ENCODE measurements around the gene PLA2G10.
"Not testable (repeated sequence)": the region's sequence is repeated elsewhere in the genome, so short reads cannot be mapped to it uniquely, and the experiment has no call there.

The PLA2G10 gene

DNA sequence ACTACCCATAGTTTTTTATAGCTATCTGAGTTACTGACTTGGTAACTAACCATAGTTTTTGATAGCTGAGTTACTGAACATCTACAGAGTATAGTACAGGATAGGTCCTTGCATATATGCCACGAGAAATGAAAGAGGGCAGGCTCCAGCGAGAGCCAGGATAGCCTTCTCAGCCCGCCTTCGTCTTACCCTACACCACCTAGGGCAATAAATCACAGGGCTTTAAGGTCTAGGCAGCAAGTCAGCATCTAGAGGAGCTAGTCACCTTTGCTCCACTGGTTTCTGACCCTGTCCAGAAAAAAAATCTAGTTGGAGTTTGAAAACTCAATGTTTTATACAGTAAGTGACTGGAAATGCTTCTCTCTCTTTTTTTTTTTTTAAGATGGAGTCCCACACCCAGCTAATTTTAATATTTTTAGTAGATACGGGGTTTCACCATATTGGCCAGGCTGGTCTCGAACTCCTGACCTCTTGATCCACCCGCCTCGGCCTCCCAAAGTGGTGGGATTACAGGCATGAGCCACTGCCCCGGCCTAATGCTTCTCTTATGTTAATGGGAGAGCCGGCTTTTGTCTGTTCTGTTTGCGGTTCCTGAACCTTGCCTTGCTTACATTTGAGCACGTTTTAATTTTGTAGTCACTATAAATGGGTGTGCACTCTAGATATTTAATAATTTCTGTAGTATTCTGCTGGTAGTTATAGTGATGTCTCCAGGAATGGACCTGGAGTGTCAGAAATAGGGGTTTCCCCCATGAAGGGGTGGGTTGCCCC is 58.5 kb downstream of the PLA2G10 start:
- no peak overlapping the region for H3K27ac ChIP-seq (replicated peaks)
- no peak overlapping the region for H3K4me3 ChIP-seq (replicated peaks; ENCODE audit: insufficient read depth, low read length)
- TF ChIP-seq, protein P1, sequence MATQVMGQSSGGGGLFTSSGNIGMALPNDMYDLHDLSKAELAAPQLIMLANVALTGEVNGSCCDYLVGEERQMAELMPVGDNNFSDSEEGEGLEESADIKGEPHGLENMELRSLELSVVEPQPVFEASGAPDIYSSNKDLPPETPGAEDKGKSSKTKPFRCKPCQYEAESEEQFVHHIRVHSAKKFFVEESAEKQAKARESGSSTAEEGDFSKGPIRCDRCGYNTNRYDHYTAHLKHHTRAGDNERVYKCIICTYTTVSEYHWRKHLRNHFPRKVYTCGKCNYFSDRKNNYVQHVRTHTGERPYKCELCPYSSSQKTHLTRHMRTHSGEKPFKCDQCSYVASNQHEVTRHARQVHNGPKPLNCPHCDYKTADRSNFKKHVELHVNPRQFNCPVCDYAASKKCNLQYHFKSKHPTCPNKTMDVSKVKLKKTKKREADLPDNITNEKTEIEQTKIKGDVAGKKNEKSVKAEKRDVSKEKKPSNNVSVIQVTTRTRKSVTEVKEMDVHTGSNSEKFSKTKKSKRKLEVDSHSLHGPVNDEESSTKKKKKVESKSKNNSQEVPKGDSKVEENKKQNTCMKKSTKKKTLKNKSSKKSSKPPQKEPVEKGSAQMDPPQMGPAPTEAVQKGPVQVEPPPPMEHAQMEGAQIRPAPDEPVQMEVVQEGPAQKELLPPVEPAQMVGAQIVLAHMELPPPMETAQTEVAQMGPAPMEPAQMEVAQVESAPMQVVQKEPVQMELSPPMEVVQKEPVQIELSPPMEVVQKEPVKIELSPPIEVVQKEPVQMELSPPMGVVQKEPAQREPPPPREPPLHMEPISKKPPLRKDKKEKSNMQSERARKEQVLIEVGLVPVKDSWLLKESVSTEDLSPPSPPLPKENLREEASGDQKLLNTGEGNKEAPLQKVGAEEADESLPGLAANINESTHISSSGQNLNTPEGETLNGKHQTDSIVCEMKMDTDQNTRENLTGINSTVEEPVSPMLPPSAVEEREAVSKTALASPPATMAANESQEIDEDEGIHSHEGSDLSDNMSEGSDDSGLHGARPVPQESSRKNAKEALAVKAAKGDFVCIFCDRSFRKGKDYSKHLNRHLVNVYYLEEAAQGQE (IDR thresholded peaks at IDR 0.05; ENCODE audit: insufficient replicate concordance, low read depth), result no peak
- TF ChIP-seq SPI1 (IDR thresholded peaks at IDR 0.05; ENCODE audit: borderline replicate concordance, low read depth) (no peak), POLR2AphosphoS5 (IDR thresholded peaks at IDR 0.05; ENCODE audit: low read depth) (no peak), GABPA (IDR thresholded peaks at IDR 0.05; ENCODE audit: low read depth) (no peak)
- TF ChIP-seq, protein P2, sequence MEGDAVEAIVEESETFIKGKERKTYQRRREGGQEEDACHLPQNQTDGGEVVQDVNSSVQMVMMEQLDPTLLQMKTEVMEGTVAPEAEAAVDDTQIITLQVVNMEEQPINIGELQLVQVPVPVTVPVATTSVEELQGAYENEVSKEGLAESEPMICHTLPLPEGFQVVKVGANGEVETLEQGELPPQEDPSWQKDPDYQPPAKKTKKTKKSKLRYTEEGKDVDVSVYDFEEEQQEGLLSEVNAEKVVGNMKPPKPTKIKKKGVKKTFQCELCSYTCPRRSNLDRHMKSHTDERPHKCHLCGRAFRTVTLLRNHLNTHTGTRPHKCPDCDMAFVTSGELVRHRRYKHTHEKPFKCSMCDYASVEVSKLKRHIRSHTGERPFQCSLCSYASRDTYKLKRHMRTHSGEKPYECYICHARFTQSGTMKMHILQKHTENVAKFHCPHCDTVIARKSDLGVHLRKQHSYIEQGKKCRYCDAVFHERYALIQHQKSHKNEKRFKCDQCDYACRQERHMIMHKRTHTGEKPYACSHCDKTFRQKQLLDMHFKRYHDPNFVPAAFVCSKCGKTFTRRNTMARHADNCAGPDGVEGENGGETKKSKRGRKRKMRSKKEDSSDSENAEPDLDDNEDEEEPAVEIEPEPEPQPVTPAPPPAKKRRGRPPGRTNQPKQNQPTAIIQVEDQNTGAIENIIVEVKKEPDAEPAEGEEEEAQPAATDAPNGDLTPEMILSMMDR (IDR thresholded peaks at IDR 0.05; ENCODE audit: insufficient read depth, low read length), result no peak
- no peak for DNase-seq (ENCODE audit: low read depth in 1 of 2, low spot score in 1 of 2)
- no peaks in the 10 kb centered on the region for H3K27me3 ChIP-seq (ENCODE audit: insufficient read depth, poor library complexity, severe bottlenecking)

DNA sequence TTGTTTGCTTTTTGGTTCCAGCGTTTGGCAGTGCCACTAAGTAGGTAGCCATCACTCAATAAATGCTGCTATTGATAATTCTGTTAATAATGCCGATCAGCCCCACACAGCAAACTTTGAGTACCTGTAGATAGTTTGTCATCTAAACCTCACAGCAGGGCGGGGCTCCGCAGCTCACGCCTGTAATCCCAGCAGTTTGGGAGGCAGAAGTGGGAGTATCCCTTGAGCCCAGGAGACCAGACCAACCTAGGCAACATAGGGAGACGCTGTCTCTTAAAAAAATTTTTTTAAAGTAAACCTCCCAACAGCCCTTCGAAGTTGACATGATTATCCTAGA is 59.8 kb downstream of the PLA2G10 start:
- no peak for DNase-seq (ENCODE audit: low read depth in 1 of 2, low spot score in 1 of 2)
- TF ChIP-seq, protein P1 (IDR thresholded peaks at IDR 0.05; ENCODE audit: insufficient replicate concordance, low read depth), result no peak
- Histone ChIP-seq H3K27ac (replicated peaks) (no peak overlapping the region), H3K27me3 (ENCODE audit: insufficient read depth, poor library complexity, severe bottlenecking) (no peaks in the 10 kb centered on the region), H3K4me3 (replicated peaks; ENCODE audit: insufficient read depth, low read length) (peak overlapping the region; percentile 98)

DNA sequence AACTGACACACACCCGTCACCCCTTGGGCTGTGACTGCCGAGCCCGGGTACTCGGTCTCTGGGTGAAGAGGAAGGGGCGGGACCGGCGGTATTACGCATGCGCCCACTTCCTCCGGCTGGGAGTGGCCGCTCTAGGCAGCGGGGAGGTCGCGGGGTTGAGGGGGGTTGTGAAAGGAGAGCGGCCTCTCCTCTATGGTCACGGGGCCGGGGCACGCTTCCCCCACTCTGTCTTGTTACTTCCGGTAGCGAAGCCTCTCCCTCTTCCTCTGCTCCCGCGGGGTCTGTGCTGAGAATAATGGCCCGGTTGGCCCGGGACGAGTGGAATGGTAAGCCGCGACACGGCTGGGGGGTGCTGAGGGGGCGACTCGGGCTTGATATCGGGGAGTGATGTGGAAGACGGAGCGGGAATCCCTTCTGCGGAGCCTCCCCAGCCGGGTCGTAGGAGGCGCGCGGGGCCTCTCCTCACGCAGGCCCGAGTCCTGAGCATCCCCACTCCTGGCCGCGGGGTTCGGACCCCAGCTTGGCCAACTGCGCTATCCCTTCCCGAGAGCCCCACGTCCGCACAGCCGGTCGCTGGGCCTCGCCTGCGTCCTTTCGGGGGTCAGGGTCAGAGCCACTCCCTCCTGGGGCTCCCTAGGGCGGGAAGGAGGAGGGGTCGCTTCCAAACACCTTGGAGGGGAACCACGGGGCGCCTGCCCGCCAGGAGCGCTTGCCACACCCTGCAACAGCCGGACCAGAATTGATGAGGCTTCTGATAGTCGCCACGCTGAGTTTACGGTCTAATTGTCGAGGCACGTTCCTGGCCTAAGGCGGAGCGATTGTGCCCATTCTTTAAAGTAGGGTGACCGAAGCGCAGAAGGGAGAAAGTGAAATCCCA is 61.2 kb downstream of the PLA2G10 start, which contains the start of gene BFAR:
Gene BFAR (plus strand): TSS at position 259 of the 877 bp plus-strand sequence. CDS start 11,396 bp downstream, outside the sequence.
- Histone ChIP-seq H3K27me3 (ENCODE audit: insufficient read depth, poor library complexity, severe bottlenecking) (no peaks in the 10 kb centered on the region), H3K4me3 (replicated peaks; ENCODE audit: insufficient read depth, low read length) (peak within 1 kb of the TSS; percentile 98), H3K27ac (replicated peaks) (peak within 1 kb of the TSS; percentile 82)
- TF ChIP-seq GABPA (IDR thresholded peaks at IDR 0.05; ENCODE audit: low read depth) (peak; percentile 79), SPI1 (IDR thresholded peaks at IDR 0.05; ENCODE audit: borderline replicate concordance, low read depth) (peak; percentile 72; the same call in 1 of the 2 replicates), POLR2AphosphoS5 (IDR thresholded peaks at IDR 0.05; ENCODE audit: low read depth) (peak; percentile 98)
- TF ChIP-seq, protein P2 (IDR thresholded peaks at IDR 0.05; ENCODE audit: insufficient read depth, low read length), result no peak
- TF ChIP-seq, protein P1 (IDR thresholded peaks at IDR 0.05; ENCODE audit: insufficient replicate concordance, low read depth), result peak; percentile 74
- DNase-seq (ENCODE audit: low read depth in 1 of 2, low spot score in 1 of 2), result peak; percentile 95 to 99

DNA sequence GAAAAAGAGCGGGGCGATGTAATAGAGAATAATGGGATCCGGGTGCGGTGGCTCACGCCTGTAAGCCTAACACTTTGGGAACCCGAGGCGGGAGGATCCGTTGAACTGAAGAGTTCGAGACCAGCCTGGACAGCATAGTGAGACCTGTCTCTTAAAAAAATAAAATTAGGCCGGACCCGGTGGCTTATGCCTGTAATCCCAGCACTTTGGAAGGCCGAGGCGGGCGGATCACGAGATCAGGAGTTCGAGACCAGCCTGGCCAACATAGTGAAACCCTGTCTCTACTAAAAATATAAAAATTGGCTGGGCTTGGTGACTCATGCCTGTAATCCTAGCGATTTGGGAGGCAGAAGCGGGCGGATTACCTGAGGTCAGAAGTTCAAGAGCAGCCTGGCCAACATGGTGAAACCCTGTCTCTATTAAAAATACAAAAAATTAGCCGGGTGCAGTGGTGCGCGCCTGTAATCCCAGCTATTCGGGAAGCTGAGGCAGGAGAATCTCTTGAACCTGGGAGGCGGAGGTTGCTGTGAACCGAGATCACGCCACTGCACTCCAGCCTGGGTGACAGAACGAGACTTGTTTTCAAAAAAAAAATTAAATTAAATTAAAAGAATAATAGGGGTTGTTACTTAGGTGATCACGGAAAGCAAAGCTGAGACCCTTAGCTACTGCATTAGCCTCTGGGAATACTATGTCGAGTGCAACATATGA is 63.3 kb downstream of the PLA2G10 start:
- DNase-seq (ENCODE audit: low read depth in 1 of 2, low spot score in 1 of 2); H3K27me3 ChIP-seq (ENCODE audit: insufficient read depth, poor library complexity, severe bottlenecking); H3K4me3 ChIP-seq (replicated peaks; ENCODE audit: insufficient read depth, low read length): not testable (repeated sequence)
- H3K27ac ChIP-seq (replicated peaks), result peak overlapping the region; percentile 87

Measured in HL-60 (cell line).